Measurements from ENCODE around the gene NRDC. TPM values are rescaled to one million over a fixed set of nuclear protein-coding genes. Genes with fewer than 3 reads are reported as not detected.

NRDC gene
- total and polyA plus RNA-seq, 10 of the 15 experiments (the other 5 are each of a cell fraction or from before 2014, with no cell fraction given), result 50.1 to 134 (median 90.4) TPM

GRCh38 chr1:51858892-51859291 lies 19.6 kb downstream of the NRDC start (continued):
- TF ChIP-seq, protein P1, sequence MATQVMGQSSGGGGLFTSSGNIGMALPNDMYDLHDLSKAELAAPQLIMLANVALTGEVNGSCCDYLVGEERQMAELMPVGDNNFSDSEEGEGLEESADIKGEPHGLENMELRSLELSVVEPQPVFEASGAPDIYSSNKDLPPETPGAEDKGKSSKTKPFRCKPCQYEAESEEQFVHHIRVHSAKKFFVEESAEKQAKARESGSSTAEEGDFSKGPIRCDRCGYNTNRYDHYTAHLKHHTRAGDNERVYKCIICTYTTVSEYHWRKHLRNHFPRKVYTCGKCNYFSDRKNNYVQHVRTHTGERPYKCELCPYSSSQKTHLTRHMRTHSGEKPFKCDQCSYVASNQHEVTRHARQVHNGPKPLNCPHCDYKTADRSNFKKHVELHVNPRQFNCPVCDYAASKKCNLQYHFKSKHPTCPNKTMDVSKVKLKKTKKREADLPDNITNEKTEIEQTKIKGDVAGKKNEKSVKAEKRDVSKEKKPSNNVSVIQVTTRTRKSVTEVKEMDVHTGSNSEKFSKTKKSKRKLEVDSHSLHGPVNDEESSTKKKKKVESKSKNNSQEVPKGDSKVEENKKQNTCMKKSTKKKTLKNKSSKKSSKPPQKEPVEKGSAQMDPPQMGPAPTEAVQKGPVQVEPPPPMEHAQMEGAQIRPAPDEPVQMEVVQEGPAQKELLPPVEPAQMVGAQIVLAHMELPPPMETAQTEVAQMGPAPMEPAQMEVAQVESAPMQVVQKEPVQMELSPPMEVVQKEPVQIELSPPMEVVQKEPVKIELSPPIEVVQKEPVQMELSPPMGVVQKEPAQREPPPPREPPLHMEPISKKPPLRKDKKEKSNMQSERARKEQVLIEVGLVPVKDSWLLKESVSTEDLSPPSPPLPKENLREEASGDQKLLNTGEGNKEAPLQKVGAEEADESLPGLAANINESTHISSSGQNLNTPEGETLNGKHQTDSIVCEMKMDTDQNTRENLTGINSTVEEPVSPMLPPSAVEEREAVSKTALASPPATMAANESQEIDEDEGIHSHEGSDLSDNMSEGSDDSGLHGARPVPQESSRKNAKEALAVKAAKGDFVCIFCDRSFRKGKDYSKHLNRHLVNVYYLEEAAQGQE (IDR thresholded peaks at IDR 0.05; ENCODE audit: low read depth, low read length), result no peak

GRCh38 chr1:51856745-51857144 lies 21.8 kb downstream of the NRDC start:
- intact Hi-C loops (cut with micrococcal nuclease; ENCODE audit: unreplicated experiment), result no loop called here
- Histone ChIP-seq H3K4me2 (ENCODE audit: control insufficient read depth, insufficient read depth) (no peak overlapping the region), H3K9ac (ENCODE audit: control insufficient read depth, insufficient read depth, low read length) (no peak overlapping the region), H3K36me3 (ENCODE audit: control insufficient read depth in 2 of 2, insufficient read depth in 2 of 2, low read length in 1 of 2) (peaks cover 0 to 4% of the 10 kb centered on the region in 2 experiments; a peak in 2 of 4 replicates), H2AFZ (ENCODE audit: control insufficient read depth, low read depth, low read length) (no peak overlapping the region), H3K9me3 (replicated peaks; ENCODE audit: control insufficient read depth, insufficient read depth, low read length) (no peaks in the 10 kb centered on the region), H3K4me1 (ENCODE audit: control insufficient read depth, insufficient read depth, low read length) (no peaks in the 10 kb centered on the region), H3K79me2 (ENCODE audit: control insufficient read depth, insufficient read depth, low read length) (peaks cover 6% of the 10 kb centered on the region), H4K20me1 (ENCODE audit: control insufficient read depth, insufficient read depth) (no peaks in the 10 kb centered on the region), H3K27ac (ENCODE audit: control insufficient read depth, insufficient read depth) (no peak overlapping the region), H3K4me3 (no peak overlapping the region), H3K27me3 (replicated peaks in 1 of 2; ENCODE audit: control insufficient read depth in 2 of 2, insufficient read depth in 2 of 2, low read length in 1 of 2) (no peaks in the 10 kb centered on the region)
- ChIA-PET POLR2A (no interaction called here), RAD21 (ENCODE audit: unreplicated experiment) (no interaction called here), CTCF (no interaction called here), SMC1A (ENCODE audit: uncharacterized antibody, unreplicated experiment) (no interaction called here)
- no peak for FAIRE-seq
- in situ Hi-C loops (cut with MboI), result no loop called here
- ATAC-seq, result no peak
- BruUV-seq (replicated peaks), result no TSS peak
- no peak for DNase-seq (ENCODE audit: low read depth, low spot score)
- TF ChIP-seq SRF (IDR thresholded peaks at IDR 0.05; ENCODE audit: low read depth in 2 of 2, low read length in 2 of 2), result no peak
- TF ChIP-seq, protein P2, sequence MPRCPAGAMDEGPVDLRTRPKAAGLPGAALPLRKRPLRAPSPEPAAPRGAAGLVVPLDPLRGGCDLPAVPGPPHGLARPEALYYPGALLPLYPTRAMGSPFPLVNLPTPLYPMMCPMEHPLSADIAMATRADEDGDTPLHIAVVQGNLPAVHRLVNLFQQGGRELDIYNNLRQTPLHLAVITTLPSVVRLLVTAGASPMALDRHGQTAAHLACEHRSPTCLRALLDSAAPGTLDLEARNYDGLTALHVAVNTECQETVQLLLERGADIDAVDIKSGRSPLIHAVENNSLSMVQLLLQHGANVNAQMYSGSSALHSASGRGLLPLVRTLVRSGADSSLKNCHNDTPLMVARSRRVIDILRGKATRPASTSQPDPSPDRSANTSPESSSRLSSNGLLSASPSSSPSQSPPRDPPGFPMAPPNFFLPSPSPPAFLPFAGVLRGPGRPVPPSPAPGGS (IDR thresholded peaks at IDR 0.05; ENCODE audit: borderline replicate concordance, insufficient read depth, low read depth, low read length, poor library complexity, severe bottlenecking), result no peak
- TF ChIP-seq STAT1 (conservative IDR thresholded peaks at IDR 0.05), result no peak

All from GM12878 (cell line).